SK-N-SH (cell line): ENCODE results near the gene NHERF2. TPM values are rescaled to one million over a fixed set of nuclear protein-coding genes. Genes with fewer than 3 reads are reported as not detected.

Experiments used
- CHD2 ChIP-seq: fragments of 150-350 bp; IDR thresholded peaks from 2 replicates; pipeline ENCODE4 v1.6.1; 2018; ENCODE audit warnings: low read length; ENCODE audit not compliant: partially characterized antibody
- FOXJ3 ChIP-seq: sonication (generic); formaldehyde crosslinking; IDR thresholded peaks from 2 replicates; pipeline ENCODE4 v1.5.1; 2020; ENCODE audit warnings: mild to moderate bottlenecking, missing genetic modification reagents
- GATA2 ChIP-seq: sonication (generic); formaldehyde crosslinking; IDR thresholded peaks from 2 replicates; pipeline ENCODE4 v1.5.0; 2020; ENCODE audit warnings: mild to moderate bottlenecking, missing genetic modification reagents
- RAD21 ChIP-seq: IDR thresholded peaks from 2 replicates; pipeline ENCODE4 v1.6.1; 2012; ENCODE audit warnings: mild to moderate bottlenecking, low read length
- RXRA ChIP-seq: IDR thresholded peaks from 2 replicates; pipeline ENCODE4 v1.4.0; 2012; ENCODE audit warnings: low read depth, mild to moderate bottlenecking, borderline replicate concordance
- SIN3A ChIP-seq: IDR thresholded peaks from 2 replicates; pipeline ENCODE4 v1.6.1; 2012; ENCODE audit warnings: low read depth, mild to moderate bottlenecking, low read length, moderate library complexity, borderline replicate concordance
- SMC3 ChIP-seq: IDR thresholded peaks from 2 replicates; pipeline ENCODE4 v1.6.1; 2012; ENCODE audit warnings: low read depth, low read length, improper control_type of control experiment
- TAF1 ChIP-seq: IDR thresholded peaks from 2 replicates; pipeline ENCODE4 v1.6.1; 2012; ENCODE audit warnings: low read depth, mild to moderate bottlenecking, low read length, moderate library complexity, borderline replicate concordance
- USF2 ChIP-seq: fragments of 150-350 bp; IDR thresholded peaks from 2 replicates; pipeline ENCODE4 v1.6.1; 2017; ENCODE audit warnings: antibody characterized with exemption, low read length, low read depth, borderline replicate concordance
- YY1 ChIP-seq: IDR thresholded peaks from 2 replicates; pipeline ENCODE4 v1.4.0; 2012; ENCODE audit warnings: low read depth, mild to moderate bottlenecking
- polyA plus RNA-seq, 3 experiments: library from polyadenylated mRNA; depleted of rRNA; stranded (reverse); fragments of >200 nt; gene quantifications; 2 replicates each; pipeline ENCODE4 v1.2.3, GENCODE V29; 2012
- TF ChIP-seq, protein P1 (sequence below): IDR thresholded peaks from 2 replicates; pipeline ENCODE4 v1.4.0; 2012; ENCODE audit warnings: low read depth, borderline replicate concordance
- TF ChIP-seq, protein P2 (sequence below): fragments of 150-350 bp; IDR thresholded peaks from 2 replicates; pipeline ENCODE4 v1.6.1; 2016; ENCODE audit warnings: mild to moderate bottlenecking, low read depth, low read length
- TF ChIP-seq, protein P3 (sequence below): IDR thresholded peaks from 2 replicates; pipeline ENCODE4 v1.4.0; 2012; ENCODE audit warnings: low read depth
- TF ChIP-seq, protein P4 (sequence below): IDR thresholded peaks from 2 replicates; pipeline ENCODE4 v1.6.1; 2012; ENCODE audit warnings: mild to moderate bottlenecking, low read depth, low read length, moderate library complexity
- TF ChIP-seq, protein P5 (sequence below): fragments of 200-600 bp; sonication (generic); IDR thresholded peaks from 2 replicates; pipeline ENCODE4 v1.6.1; 2017; ENCODE audit warnings: antibody characterized with exemption, mild to moderate bottlenecking, moderate library complexity

Gene NHERF2
- polyA plus RNA-seq, 1 of the 3 experiments (the other 2 are of a cell fraction), result 53.8 TPM

GRCh38 chr16:2003827-2004641 is 22.7 kb upstream of the NHERF2 start (continued):
- TF ChIP-seq, protein P1, sequence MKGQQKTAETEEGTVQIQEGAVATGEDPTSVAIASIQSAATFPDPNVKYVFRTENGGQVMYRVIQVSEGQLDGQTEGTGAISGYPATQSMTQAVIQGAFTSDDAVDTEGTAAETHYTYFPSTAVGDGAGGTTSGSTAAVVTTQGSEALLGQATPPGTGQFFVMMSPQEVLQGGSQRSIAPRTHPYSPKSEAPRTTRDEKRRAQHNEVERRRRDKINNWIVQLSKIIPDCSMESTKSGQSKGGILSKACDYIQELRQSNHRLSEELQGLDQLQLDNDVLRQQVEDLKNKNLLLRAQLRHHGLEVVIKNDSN, result peak; percentile 9; the same call in 1 of the 2 replicates
- TF ChIP-seq TAF1, result no peak
- TF ChIP-seq, protein P2, sequence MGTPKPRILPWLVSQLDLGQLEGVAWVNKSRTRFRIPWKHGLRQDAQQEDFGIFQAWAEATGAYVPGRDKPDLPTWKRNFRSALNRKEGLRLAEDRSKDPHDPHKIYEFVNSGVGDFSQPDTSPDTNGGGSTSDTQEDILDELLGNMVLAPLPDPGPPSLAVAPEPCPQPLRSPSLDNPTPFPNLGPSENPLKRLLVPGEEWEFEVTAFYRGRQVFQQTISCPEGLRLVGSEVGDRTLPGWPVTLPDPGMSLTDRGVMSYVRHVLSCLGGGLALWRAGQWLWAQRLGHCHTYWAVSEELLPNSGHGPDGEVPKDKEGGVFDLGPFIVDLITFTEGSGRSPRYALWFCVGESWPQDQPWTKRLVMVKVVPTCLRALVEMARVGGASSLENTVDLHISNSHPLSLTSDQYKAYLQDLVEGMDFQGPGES, result no peak
- peak; percentile 92; the same call in 1 of the 2 replicates for TF ChIP-seq SIN3A
- TF ChIP-seq SMC3, result peak; percentile 61
- no peak for TF ChIP-seq RXRA
- TF ChIP-seq USF2, result no peak
- peak; percentile 59 for TF ChIP-seq RAD21
- TF ChIP-seq YY1, result no peak
- TF ChIP-seq FOXJ3, result no peak
- TF ChIP-seq, protein P3, sequence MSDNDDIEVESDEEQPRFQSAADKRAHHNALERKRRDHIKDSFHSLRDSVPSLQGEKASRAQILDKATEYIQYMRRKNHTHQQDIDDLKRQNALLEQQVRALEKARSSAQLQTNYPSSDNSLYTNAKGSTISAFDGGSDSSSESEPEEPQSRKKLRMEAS, result no peak
- no peak for TF ChIP-seq CHD2
- TF ChIP-seq, protein P4, sequence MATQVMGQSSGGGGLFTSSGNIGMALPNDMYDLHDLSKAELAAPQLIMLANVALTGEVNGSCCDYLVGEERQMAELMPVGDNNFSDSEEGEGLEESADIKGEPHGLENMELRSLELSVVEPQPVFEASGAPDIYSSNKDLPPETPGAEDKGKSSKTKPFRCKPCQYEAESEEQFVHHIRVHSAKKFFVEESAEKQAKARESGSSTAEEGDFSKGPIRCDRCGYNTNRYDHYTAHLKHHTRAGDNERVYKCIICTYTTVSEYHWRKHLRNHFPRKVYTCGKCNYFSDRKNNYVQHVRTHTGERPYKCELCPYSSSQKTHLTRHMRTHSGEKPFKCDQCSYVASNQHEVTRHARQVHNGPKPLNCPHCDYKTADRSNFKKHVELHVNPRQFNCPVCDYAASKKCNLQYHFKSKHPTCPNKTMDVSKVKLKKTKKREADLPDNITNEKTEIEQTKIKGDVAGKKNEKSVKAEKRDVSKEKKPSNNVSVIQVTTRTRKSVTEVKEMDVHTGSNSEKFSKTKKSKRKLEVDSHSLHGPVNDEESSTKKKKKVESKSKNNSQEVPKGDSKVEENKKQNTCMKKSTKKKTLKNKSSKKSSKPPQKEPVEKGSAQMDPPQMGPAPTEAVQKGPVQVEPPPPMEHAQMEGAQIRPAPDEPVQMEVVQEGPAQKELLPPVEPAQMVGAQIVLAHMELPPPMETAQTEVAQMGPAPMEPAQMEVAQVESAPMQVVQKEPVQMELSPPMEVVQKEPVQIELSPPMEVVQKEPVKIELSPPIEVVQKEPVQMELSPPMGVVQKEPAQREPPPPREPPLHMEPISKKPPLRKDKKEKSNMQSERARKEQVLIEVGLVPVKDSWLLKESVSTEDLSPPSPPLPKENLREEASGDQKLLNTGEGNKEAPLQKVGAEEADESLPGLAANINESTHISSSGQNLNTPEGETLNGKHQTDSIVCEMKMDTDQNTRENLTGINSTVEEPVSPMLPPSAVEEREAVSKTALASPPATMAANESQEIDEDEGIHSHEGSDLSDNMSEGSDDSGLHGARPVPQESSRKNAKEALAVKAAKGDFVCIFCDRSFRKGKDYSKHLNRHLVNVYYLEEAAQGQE, result no peak
- TF ChIP-seq, protein P5, sequence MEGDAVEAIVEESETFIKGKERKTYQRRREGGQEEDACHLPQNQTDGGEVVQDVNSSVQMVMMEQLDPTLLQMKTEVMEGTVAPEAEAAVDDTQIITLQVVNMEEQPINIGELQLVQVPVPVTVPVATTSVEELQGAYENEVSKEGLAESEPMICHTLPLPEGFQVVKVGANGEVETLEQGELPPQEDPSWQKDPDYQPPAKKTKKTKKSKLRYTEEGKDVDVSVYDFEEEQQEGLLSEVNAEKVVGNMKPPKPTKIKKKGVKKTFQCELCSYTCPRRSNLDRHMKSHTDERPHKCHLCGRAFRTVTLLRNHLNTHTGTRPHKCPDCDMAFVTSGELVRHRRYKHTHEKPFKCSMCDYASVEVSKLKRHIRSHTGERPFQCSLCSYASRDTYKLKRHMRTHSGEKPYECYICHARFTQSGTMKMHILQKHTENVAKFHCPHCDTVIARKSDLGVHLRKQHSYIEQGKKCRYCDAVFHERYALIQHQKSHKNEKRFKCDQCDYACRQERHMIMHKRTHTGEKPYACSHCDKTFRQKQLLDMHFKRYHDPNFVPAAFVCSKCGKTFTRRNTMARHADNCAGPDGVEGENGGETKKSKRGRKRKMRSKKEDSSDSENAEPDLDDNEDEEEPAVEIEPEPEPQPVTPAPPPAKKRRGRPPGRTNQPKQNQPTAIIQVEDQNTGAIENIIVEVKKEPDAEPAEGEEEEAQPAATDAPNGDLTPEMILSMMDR, result peak; percentile 91
- TF ChIP-seq GATA2 (CRISPR knock-in tag), result no peak
